Left lung (tissue), 10 donors: ENCODE data around the gene THRAP3. TPM values are rescaled to one million over a fixed set of nuclear protein-coding genes. Genes with fewer than 3 reads are reported as not detected.

Experiments used
- ATAC-seq: fragments of 200-7000 bp; cut with Tn5 transposase; one replicate; pipeline ENCODE4 v1.9.1; 2020; ENCODE audit warnings: moderate library complexity
- DNase-seq, 4 donors: peaks; one replicate each; pipeline ENCODE4 v3.0.0-alpha.2; 2013 to 2020
- H3K27ac ChIP-seq, 2 donors: fragments of 200-600 bp; sonication (generic) in 1 of 2; one replicate each; pipeline versions ENCODE4 v1.5.0 to v1.8.0; 2020 to 2021
- H3K27me3 ChIP-seq, 2 donors: fragments of 200-600 bp; sonication (generic) in 1 of 2; one replicate each; pipeline versions ENCODE4 v1.5.0 to v1.8.0; 2020 to 2021
- H3K36me3 ChIP-seq, 2 donors: fragments of 200-600 bp; sonication (generic) in 1 of 2; one replicate each; pipeline versions ENCODE4 v1.5.0 to v1.8.0; 2020 to 2021
- H3K4me1 ChIP-seq, 2 donors: fragments of 200-600 bp; one replicate each; pipeline ENCODE4 v1.8.0; 2021
- H3K4me3 ChIP-seq, 2 donors: fragments of 200-600 bp; sonication (generic) in 1 of 2; one replicate each; pipeline versions ENCODE4 v1.5.0 to v1.8.0; 2020 to 2021; ENCODE audit warnings: mild to moderate bottlenecking in 1 of 2
- H3K9me3 ChIP-seq, 2 donors: fragments of 200-600 bp; sonication (generic) in 1 of 2; one replicate each; pipeline versions ENCODE4 v1.5.0 to v1.8.0; 2020 to 2021
- intact Hi-C, 2 donors: fragments of 100-400 bp; cut with DNase I; formaldehyde crosslinking; loops; one replicate each; pipeline versions ENCODE4 v1.11.2 to v1.14.2; 2022
- polyA plus RNA-seq, 6 donors: library from polyadenylated mRNA; unstranded; fragments of 120-200 nt; gene quantifications; one replicate each; pipeline ENCODE4 v1.2.1, GENCODE V29; 2013; ENCODE audit not compliant: insufficient read length in 6 of 6
- total RNA-seq, 2 donors: library from RNA; stranded (reverse); fragmentation: NEBNext Ultra II Directional; extraction: Animal tissue kit (Norgen Biotek cat#: 25700); gene quantifications; one replicate each; pipeline ENCODE4 v1.2.1, GENCODE V29; 2021
- TF ChIP-seq, protein P1 (sequence below), 2 donors: fragments of 200-600 bp; sonication (generic) in 1 of 2; IDR thresholded peaks; one replicate each; pipeline versions ENCODE4 v1.5.0 to v1.8.0; 2021; ENCODE audit warnings: antibody characterized with exemption in 2 of 2
- donor health status: DM: no; HTN: yes; CAD: no.
- donor health status: DM: no; HTN: no; CAD: no.

THRAP3 gene
- total and polyA plus RNA-seq, 8 donors = 86.2 to 167 (median 145) TPM

DNA sequence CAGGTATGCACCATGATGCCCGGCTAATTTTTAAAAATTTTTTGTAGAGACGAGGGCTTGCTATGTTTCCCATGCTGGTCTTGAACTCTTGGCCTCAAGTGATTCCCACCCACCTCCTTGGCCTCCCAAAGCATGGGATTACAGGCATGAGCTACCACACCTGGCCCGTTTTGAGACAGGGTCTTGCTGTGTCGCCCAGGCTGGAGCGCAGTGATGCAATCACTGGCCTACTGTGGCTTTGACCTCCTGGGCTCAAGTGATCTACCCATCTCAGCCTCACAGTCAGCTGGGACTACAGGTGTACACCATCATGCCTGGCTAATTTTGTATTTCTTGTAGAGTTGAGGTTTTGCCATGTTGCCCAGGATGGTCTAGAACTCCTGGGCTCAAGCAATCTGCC is 74.4 kb downstream of the THRAP3 start:
- Histone ChIP-seq H3K4me1 (peaks cover 3 to 22% of the 10 kb centered on the region in 2 donors), H3K27me3 (no peaks in the 10 kb centered on the region), H3K27ac (no peak overlapping the region), H3K4me3 (no peak overlapping the region), H3K36me3 (peaks cover 0 to 91% of the 10 kb centered on the region in 2 donors), H3K9me3 (no peaks in the 10 kb centered on the region)
- DNase-seq (no peak), ATAC-seq (no peak)
- intact Hi-C loops = no loop called here
- TF ChIP-seq, protein P1, sequence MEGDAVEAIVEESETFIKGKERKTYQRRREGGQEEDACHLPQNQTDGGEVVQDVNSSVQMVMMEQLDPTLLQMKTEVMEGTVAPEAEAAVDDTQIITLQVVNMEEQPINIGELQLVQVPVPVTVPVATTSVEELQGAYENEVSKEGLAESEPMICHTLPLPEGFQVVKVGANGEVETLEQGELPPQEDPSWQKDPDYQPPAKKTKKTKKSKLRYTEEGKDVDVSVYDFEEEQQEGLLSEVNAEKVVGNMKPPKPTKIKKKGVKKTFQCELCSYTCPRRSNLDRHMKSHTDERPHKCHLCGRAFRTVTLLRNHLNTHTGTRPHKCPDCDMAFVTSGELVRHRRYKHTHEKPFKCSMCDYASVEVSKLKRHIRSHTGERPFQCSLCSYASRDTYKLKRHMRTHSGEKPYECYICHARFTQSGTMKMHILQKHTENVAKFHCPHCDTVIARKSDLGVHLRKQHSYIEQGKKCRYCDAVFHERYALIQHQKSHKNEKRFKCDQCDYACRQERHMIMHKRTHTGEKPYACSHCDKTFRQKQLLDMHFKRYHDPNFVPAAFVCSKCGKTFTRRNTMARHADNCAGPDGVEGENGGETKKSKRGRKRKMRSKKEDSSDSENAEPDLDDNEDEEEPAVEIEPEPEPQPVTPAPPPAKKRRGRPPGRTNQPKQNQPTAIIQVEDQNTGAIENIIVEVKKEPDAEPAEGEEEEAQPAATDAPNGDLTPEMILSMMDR (IDR thresholded peaks at IDR 0.05) = no peak

DNA sequence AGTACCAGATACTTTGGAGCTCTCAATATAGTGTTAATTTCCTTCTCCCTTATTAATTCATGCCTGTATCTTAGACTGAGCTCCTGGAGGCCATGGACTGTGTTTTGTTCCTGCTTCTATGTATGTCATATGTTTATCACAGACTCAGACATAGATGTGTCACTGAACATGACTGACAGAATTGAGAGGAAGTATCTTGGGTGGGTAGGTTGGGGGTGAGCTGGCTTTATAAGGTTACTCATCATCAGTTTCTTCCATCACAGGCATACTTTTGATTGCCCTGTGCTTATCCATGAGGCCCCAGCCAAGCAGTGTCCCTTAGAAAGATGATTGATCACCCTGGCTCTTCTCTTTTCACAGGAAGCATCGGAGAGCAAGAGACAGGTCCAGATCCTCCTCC is 76.3 kb downstream of the THRAP3 start:
- ATAC-seq (peak; percentile 7), DNase-seq (no peak)
- TF ChIP-seq, protein P1 (IDR thresholded peaks at IDR 0.05) = no peak
- peaks cover 5 to 37% of the 10 kb centered on the region in 2 donors for H3K4me1 ChIP-seq
- intact Hi-C loops = no loop called here
- peaks cover 0 to 81% of the 10 kb centered on the region in 2 donors for H3K36me3 ChIP-seq
- peak overlapping the region; percentile 2 to 71 for H3K27ac ChIP-seq
- H3K9me3 ChIP-seq = no peaks in the 10 kb centered on the region
- no peaks in the 10 kb centered on the region for H3K27me3 ChIP-seq
- H3K4me3 ChIP-seq = no peak overlapping the region

DNA sequence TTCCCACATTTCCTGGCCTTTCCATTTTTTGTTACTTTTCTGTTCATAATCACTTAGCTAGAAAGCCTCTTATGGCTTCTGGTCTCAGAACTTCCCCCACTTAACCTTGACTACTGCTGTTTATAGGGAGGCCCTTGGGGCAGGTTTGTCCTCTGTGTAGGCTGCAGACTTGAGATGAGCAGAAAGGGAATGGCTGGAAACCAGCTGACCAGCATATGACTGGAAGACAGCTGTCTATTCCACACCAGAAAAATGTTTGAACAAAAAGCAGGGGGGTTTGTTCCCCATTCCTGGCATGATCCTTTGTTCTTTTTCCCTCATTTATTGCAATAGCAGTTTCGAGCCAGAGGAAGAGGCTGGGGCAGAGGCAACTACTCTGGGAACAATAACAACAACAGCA is 77.0 kb downstream of the THRAP3 start:
- intact Hi-C loops = no loop called here

DNA sequence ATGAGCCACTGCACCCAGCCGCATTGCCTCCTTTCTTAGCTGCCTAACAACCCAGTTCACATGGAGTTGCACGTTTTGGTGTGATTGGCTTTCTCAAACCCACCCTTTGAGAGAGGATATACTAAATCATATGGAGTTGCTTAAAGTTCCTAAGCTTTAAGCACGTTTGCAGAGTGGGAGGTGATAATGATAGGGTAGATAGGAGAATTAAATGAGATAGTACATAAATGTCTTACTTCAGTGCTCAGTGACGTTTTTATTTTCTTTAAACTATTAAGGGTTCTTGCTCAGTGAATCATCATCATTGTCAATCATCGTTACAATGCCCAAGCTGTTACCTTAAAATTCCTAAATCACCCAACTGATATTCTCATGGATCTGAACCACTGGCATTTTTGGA is 79.0 kb downstream of the THRAP3 start:
- intact Hi-C loops = no loop called here
- H3K9me3 ChIP-seq = no peaks in the 10 kb centered on the region
- TF ChIP-seq, protein P1 (IDR thresholded peaks at IDR 0.05) = no peak
- H3K4me3 ChIP-seq = no peak overlapping the region
- peaks cover 13 to 60% of the 10 kb centered on the region in 2 donors for H3K4me1 ChIP-seq
- no peaks in the 10 kb centered on the region for H3K27me3 ChIP-seq
- ATAC-seq = no peak
- no peak for DNase-seq
- H3K36me3 ChIP-seq = peaks cover 0 to 54% of the 10 kb centered on the region in 2 donors
- no peak overlapping the region for H3K27ac ChIP-seq

More for the DNA sequence above, 77.0 kb downstream of the THRAP3 start:
- H3K27ac ChIP-seq = peak overlapping the region in 1 of 2 donors; percentile 71
- H3K36me3 ChIP-seq = peaks cover 0 to 74% of the 10 kb centered on the region in 2 donors
- ATAC-seq = no peak
- peaks cover 12 to 44% of the 10 kb centered on the region in 2 donors for H3K4me1 ChIP-seq
- no peak overlapping the region for H3K4me3 ChIP-seq
- no peak for DNase-seq
- no peaks in the 10 kb centered on the region for H3K27me3 ChIP-seq
- TF ChIP-seq, protein P1 (IDR thresholded peaks at IDR 0.05) = no peak
- no peaks in the 10 kb centered on the region for H3K9me3 ChIP-seq

DNA sequence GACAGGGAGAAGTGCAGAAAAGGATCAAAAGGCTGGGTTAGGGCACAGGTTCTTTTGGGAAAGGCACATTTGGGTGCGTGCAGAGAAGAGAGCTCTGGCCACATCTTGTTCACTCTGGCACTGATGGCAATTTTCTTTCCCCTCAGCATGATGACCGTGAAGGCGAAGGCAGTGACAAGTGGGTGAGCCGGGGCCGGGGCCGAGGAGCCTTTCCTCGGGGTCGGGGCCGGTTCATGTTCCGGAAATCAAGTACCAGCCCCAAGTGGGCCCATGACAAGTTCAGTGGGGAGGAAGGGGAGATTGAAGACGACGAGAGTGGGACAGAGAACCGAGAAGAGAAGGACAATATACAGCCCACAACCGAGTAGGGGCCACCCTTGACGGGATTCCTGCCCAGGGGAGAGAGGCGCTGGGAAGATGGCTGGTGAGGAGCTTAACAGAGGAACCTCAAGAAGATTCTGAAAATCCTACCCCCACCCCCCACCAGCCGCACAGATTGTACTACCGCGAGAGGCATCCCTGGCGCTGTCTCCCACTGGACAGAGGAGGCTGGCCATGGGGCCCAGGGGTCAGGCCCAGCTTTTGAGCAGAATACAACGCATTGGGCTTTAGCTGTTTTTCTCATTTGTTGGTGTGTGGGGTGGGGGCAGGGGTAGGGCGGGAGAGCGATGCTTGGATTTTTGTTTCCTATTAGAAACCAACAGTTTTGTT is 79.6 kb downstream of the THRAP3 start:
- peaks cover 13 to 60% of the 10 kb centered on the region in 2 donors for H3K4me1 ChIP-seq

More for the DNA sequence above, 79.6 kb downstream of the THRAP3 start:
- intact Hi-C loops = no loop called here
- Histone ChIP-seq H3K27ac (peak overlapping the region in 1 of 2 donors; percentile 87), H3K4me3 (no peak overlapping the region), H3K36me3 (peaks cover 0 to 48% of the 10 kb centered on the region in 2 donors), H3K27me3 (no peaks in the 10 kb centered on the region), H3K9me3 (no peaks in the 10 kb centered on the region)
- DNase-seq (no peak), ATAC-seq (no peak)
- TF ChIP-seq, protein P1 (IDR thresholded peaks at IDR 0.05) = no peak
